ENCODE measurements around the gene ASB14.

Gene ASB14

GRCh38 chr3:57257678-57258077 is 34.8 kb downstream of the ASB14 start:
- Histone ChIP-seq H3K9me3 (ENCODE audit: insufficient read depth, low read length) (no peaks in the 10 kb centered on the region), H3K36me3 (ENCODE audit: low read length) (peaks cover 42% of the 10 kb centered on the region), H3K4me2 (ENCODE audit: low read depth, low read length, poor library complexity, severe bottlenecking) (no peak overlapping the region), H3K9ac (ENCODE audit: low read length) (no peak overlapping the region), H3K79me2 (ENCODE audit: insufficient read depth, low read length) (no peaks in the 10 kb centered on the region), H3K27me3 (ENCODE audit: low read length) (no peaks in the 10 kb centered on the region), H3K27ac (ENCODE audit: low read depth, low read length) (no peak overlapping the region), H3K9me2 (replicated peaks; ENCODE audit: insufficient read depth, low read length) (no peaks in the 10 kb centered on the region), H2AFZ (ENCODE audit: low read depth, low read length, severe bottlenecking) (no peak overlapping the region), H3K4me3 (ENCODE audit: insufficient read depth, low read length, poor library complexity, severe bottlenecking) (no peak overlapping the region), H3F3A (ENCODE audit: insufficient read depth) (0 out of 2 replicates have a peak, but pooled peaks cover 3% of the 10 kb centered on the region), H4K20me1 (ENCODE audit: low read depth, low read length) (no peaks in the 10 kb centered on the region)
- no peak for TF ChIP-seq CTCF (IDR thresholded peaks at IDR 0.05; ENCODE audit: insufficient read depth, low read length, poor library complexity, severe bottlenecking)
- TF ChIP-seq EZH2phosphoT487 (conservative IDR thresholded peaks at IDR 0.05; ENCODE audit: low read length), result no peak

GRCh38 chr3:57256844-57257243 is 35.6 kb downstream of the ASB14 start:
- Histone ChIP-seq H3K9me2 (replicated peaks; ENCODE audit: insufficient read depth, low read length) (no peaks in the 10 kb centered on the region), H3K4me3 (ENCODE audit: insufficient read depth, low read length, poor library complexity, severe bottlenecking) (no peak overlapping the region), H2AFZ (ENCODE audit: low read depth, low read length, severe bottlenecking) (no peak overlapping the region), H4K20me1 (ENCODE audit: low read depth, low read length) (no peaks in the 10 kb centered on the region), H3K4me2 (ENCODE audit: low read depth, low read length, poor library complexity, severe bottlenecking) (no peak overlapping the region), H3F3A (ENCODE audit: insufficient read depth) (peaks cover 9% of the 10 kb centered on the region), H3K27ac (ENCODE audit: low read depth, low read length) (no peak overlapping the region), H3K9me3 (ENCODE audit: insufficient read depth, low read length) (no peaks in the 10 kb centered on the region), H3K27me3 (ENCODE audit: low read length) (no peaks in the 10 kb centered on the region), H3K79me2 (ENCODE audit: insufficient read depth, low read length) (no peaks in the 10 kb centered on the region), H3K36me3 (ENCODE audit: low read length) (peaks cover 50% of the 10 kb centered on the region), H3K9ac (ENCODE audit: low read length) (no peak overlapping the region)
- TF ChIP-seq CTCF (IDR thresholded peaks at IDR 0.05; ENCODE audit: insufficient read depth, low read length, poor library complexity, severe bottlenecking), result no peak
- TF ChIP-seq EZH2phosphoT487 (conservative IDR thresholded peaks at IDR 0.05; ENCODE audit: low read length), result no peak

- H3K4me3 ChIP-seq (ENCODE audit: insufficient read depth, low read length, poor library complexity, severe bottlenecking), result no peak overlapping the region
- no peaks in the 10 kb centered on the region for H3K27me3 ChIP-seq (ENCODE audit: low read length)
- H3K9me2 ChIP-seq (replicated peaks; ENCODE audit: insufficient read depth, low read length), result no peaks in the 10 kb centered on the region
- H2AFZ ChIP-seq (ENCODE audit: low read depth, low read length, severe bottlenecking), result no peak overlapping the region
- H3K79me2 ChIP-seq (ENCODE audit: insufficient read depth, low read length), result no peaks in the 10 kb centered on the region
- H3F3A ChIP-seq (ENCODE audit: insufficient read depth), result peaks cover 9% of the 10 kb centered on the region
- no peak overlapping the region for H3K9ac ChIP-seq (ENCODE audit: low read length)
- no peaks in the 10 kb centered on the region for H3K9me3 ChIP-seq (ENCODE audit: insufficient read depth, low read length)
- H3K4me2 ChIP-seq (ENCODE audit: low read depth, low read length, poor library complexity, severe bottlenecking), result no peak overlapping the region
- no peak for TF ChIP-seq EZH2phosphoT487 (conservative IDR thresholded peaks at IDR 0.05; ENCODE audit: low read length)
- no peak for TF ChIP-seq CTCF (IDR thresholded peaks at IDR 0.05; ENCODE audit: insufficient read depth, low read length, poor library complexity, severe bottlenecking)
- H3K36me3 ChIP-seq (ENCODE audit: low read length), result peaks cover 35% of the 10 kb centered on the region
- H3K27ac ChIP-seq (ENCODE audit: low read depth, low read length), result no peak overlapping the region
- no peaks in the 10 kb centered on the region for H4K20me1 ChIP-seq (ENCODE audit: low read depth, low read length)
Measured at GRCh38 chr3:57252404-57252803, 40.1 kb downstream of the ASB14 start.
